GM12878 (cell line): ENCODE data around the gene FOXP1. TPM values are rescaled to one million over a fixed set of nuclear protein-coding genes. Genes with fewer than 3 reads are reported as not detected.

Experiments used
- ATAC-seq: fragments of 200-7000 bp; cut with Tn5 transposase; 3 replicates; pipeline ENCODE4 v1.9.1; 2020; ENCODE audit warnings: mild to moderate bottlenecking, moderate library complexity
- BruUV-seq: library from RNA; stranded (reverse); fragments of 400-500 nt; replicated peaks from 2 replicates; lab custom pipeline; 2021; lab: Mats Ljungman, UMichigan
- CTCF ChIA-PET: fragments of 300-600 bp; sonication (Branson Sonifier 250); formaldehyde crosslinking; extraction: SDS; loops from one replicate; lab custom pipeline; 2021; ENCODE audit warnings: inconsistent platforms; lab: Yijun Ruan, JAX
- POLR2A ChIA-PET: fragments of 350-600 bp; formaldehyde crosslinking; extraction: SDS; loops from one replicate; lab custom pipeline; 2021; ENCODE audit warnings: inconsistent platforms; lab: Charles Lee
- RAD21 ChIA-PET: fragments of 300-600 bp; sonication (Branson Sonifier 250); formaldehyde crosslinking; loops from one replicate; lab custom pipeline; 2023; ENCODE audit warnings: antibody characterized with exemption; ENCODE audit not compliant: unreplicated experiment; lab: Charles Lee
- SMC1A ChIA-PET: fragments of 300-600 bp; sonication (Branson Sonifier 250); formaldehyde crosslinking; loops from one replicate; lab custom pipeline; 2023; ENCODE audit not compliant: unreplicated experiment, uncharacterized antibody; lab: Charles Lee
- DNase-seq: peaks from one replicate; pipeline ENCODE4 v3.0.0-alpha.2; 2011; ENCODE audit warnings: low read depth, low spot score
- FAIRE-seq: peaks from 3 replicates; lab custom pipeline; 2011; peaks lifted over from hg19 to GRCh38; lab: Jason Lieb, UNC
- H2AFZ ChIP-seq: 2 replicates; pipeline ENCODE4 v1.6.0; 2011; ENCODE audit warnings: low read depth, low read length, control low read depth; ENCODE audit not compliant: control insufficient read depth
- H3K27ac ChIP-seq: 2 replicates; pipeline ENCODE4 v1.5.1; 2011; ENCODE audit warnings: control low read depth; ENCODE audit not compliant: control insufficient read depth, insufficient read depth
- H3K27me3 ChIP-seq, 2 experiments: replicated peaks in 1 of 2; 2 replicates each; pipeline versions ENCODE4 v1.6.0 to v1.6.1; 2011; ENCODE audit warnings: low read length in 1 of 2; ENCODE audit not compliant: control insufficient read depth in 2 of 2, insufficient read depth in 2 of 2
- H3K36me3 ChIP-seq, 2 experiments: 2 replicates each; pipeline ENCODE4 v1.5.1; 2011; ENCODE audit warnings: low read length in 1 of 2; ENCODE audit not compliant: control insufficient read depth in 2 of 2, insufficient read depth in 2 of 2
- H3K4me1 ChIP-seq: 2 replicates; pipeline ENCODE4 v1.6.1; 2011; ENCODE audit warnings: mild to moderate bottlenecking, low read length, moderate library complexity, mixed read lengths; ENCODE audit not compliant: control insufficient read depth, insufficient read depth
- H3K4me2 ChIP-seq: 2 replicates; pipeline ENCODE4 v1.6.0; 2011; ENCODE audit warnings: control low read depth; ENCODE audit not compliant: control insufficient read depth, insufficient read depth
- H3K4me3 ChIP-seq: fragments of 200-600 bp; sonication (generic); 2 replicates; pipeline ENCODE4 v1.5.1; 2016
- H3K79me2 ChIP-seq: 2 replicates; pipeline ENCODE4 v1.6.0; 2011; ENCODE audit warnings: low read length; ENCODE audit not compliant: control insufficient read depth, insufficient read depth
- H3K9ac ChIP-seq: 2 replicates; pipeline ENCODE4 v1.8.0; 2011; ENCODE audit warnings: low read length, control low read depth, mixed read lengths; ENCODE audit not compliant: control insufficient read depth, insufficient read depth
- H3K9me3 ChIP-seq: replicated peaks from 3 replicates; pipeline ENCODE4 v1.5.1; 2011; ENCODE audit warnings: mild to moderate bottlenecking, low read length; ENCODE audit not compliant: control insufficient read depth, insufficient read depth
- H4K20me1 ChIP-seq: 2 replicates; pipeline ENCODE4 v1.6.0; 2011; ENCODE audit not compliant: control insufficient read depth, insufficient read depth
- ATF3 ChIP-seq: IDR thresholded peaks from 2 replicates; pipeline ENCODE4 v1.6.1; 2011; ENCODE audit warnings: low read depth, mild to moderate bottlenecking, low read length, moderate library complexity, borderline replicate concordance; ENCODE audit errors: extremely low read depth
- FOXM1 ChIP-seq: IDR thresholded peaks from 2 replicates; pipeline ENCODE4 v1.6.1; 2012; ENCODE audit warnings: low read depth, mild to moderate bottlenecking, inconsistent platforms, low read length, moderate library complexity
- HCFC1 ChIP-seq: fragments of 150-350 bp; IDR thresholded peaks from 2 replicates; pipeline ENCODE4 v1.6.1; 2014; ENCODE audit warnings: low read length
- IRF3 ChIP-seq: fragments of 450-650 bp; IDR thresholded peaks from 2 replicates; pipeline ENCODE4 v1.6.1; 2014; ENCODE audit warnings: mild to moderate bottlenecking
- KLF5 ChIP-seq: fragments of 450-650 bp; IDR thresholded peaks from 2 replicates; pipeline ENCODE4 v1.6.1; 2014; ENCODE audit warnings: mild to moderate bottlenecking; ENCODE audit not compliant: partially characterized antibody
- MYB ChIP-seq: fragments of 150-350 bp; IDR thresholded peaks from 2 replicates; pipeline ENCODE4 v1.6.1; 2014; ENCODE audit warnings: mild to moderate bottlenecking, low read depth, low read length, borderline replicate concordance
- NFYA ChIP-seq: IDR thresholded peaks from 2 replicates; pipeline ENCODE4 v1.6.1; 2011; ENCODE audit warnings: low read depth, mild to moderate bottlenecking, low read length, improper control_type of control experiment, borderline replicate concordance
- NR2F1 ChIP-seq: fragments of 450-650 bp; conservative IDR thresholded peaks from 2 replicates; pipeline ENCODE4 v1.6.1; 2017; ENCODE audit warnings: mild to moderate bottlenecking
- RCOR1 ChIP-seq: conservative IDR thresholded peaks from 2 replicates; pipeline ENCODE4 v1.6.1; 2012; ENCODE audit warnings: low read depth, low read length, improper control_type of control experiment
- SUZ12 ChIP-seq: fragments of 200-600 bp; sonication (generic); IDR thresholded peaks from one replicate; pipeline ENCODE4 v1.6.1; 2018; ENCODE audit warnings: antibody characterized with exemption, mild to moderate bottlenecking; ENCODE audit not compliant: unreplicated experiment
- USF1 ChIP-seq: IDR thresholded peaks from 2 replicates; pipeline ENCODE4 v1.6.1; 2011; ENCODE audit warnings: borderline replicate concordance, low read depth, mild to moderate bottlenecking, moderate library complexity, mixed read lengths, low read length; ENCODE audit not compliant: insufficient read depth; ENCODE audit errors: extremely low read length
- ZNF217 ChIP-seq: fragments of 450-650 bp; IDR thresholded peaks from 2 replicates; pipeline ENCODE4 v1.6.1; 2017; ENCODE audit warnings: antibody characterized with exemption, mild to moderate bottlenecking
- WGBS: methylation state at CpG from one replicate; pipeline ENCODE4 v1.1.6; 2016; ENCODE audit warnings: low lambda C conversion rate; ENCODE audit not compliant: insufficient replicate concordance, insufficient coverage; ENCODE audit errors: missing lambda C conversion rate; 5-methylcytosine and 5-hydroxymethylcytosine counted together
- in situ Hi-C: fragments of 300-500 bp; cut with MboI; formaldehyde crosslinking; loops from 9 replicates; pipeline ENCODE4 v1.14.3; 2018; ENCODE audit warnings: mixed read lengths
- intact Hi-C: fragments of 100-400 bp; cut with micrococcal nuclease; formaldehyde crosslinking; loops from one replicate; pipeline ENCODE4 v1.14.2; 2022; ENCODE audit not compliant: unreplicated experiment
- polyA plus RNA-seq, 11 experiments: library from polyadenylated mRNA; depleted of rRNA in 4 of 11; unstranded in 6 of 11; stranded (reverse) in 5 of 11; fragments of >200 nt; fragmentation: Nextera tagmentation in 4 of 11; fragmentation: Illumina TruSeq in 1 of 11; extraction: Ambion mirVana in 4 of 11; extraction: Trizol in 1 of 11; gene quantifications; 1 replicate in 1 of 11; 2 replicates in 10 of 11; pipeline versions ENCODE4 v1.2.1 to v1.2.3, GENCODE V29; 2011 to 2016; ENCODE audit warnings: inconsistent platforms in 2 of 11, missing spikeins in 2 of 11, low read depth in 1 of 11
- total RNA-seq, 4 experiments: library from RNA; depleted of rRNA in 3 of 4; stranded (reverse); fragments of >200 nt in 3 of 4; fragmentation: Illumina TruSeq in 1 of 4; extraction: Trizol in 1 of 4; gene quantifications; 2 replicates each; pipeline versions ENCODE4 v1.2.1 to v1.2.3, GENCODE V29; 2013 to 2021

Gene FOXP1
- total and polyA plus RNA-seq, 10 of the 15 experiments (the other 5 are each of a cell fraction or from before 2014, with no cell fraction given) = 0.05 to 1.6 (median 0.20) TPM; not detected in 1

- 33% methylated on average over 2 of the region's 2 CpGs for WGBS
- SMC1A ChIA-PET = interaction anchor here (0.6 to 0.7 kb wide), 2 partner anchors 13 to 27 kb away, joined by 3 read pairs; no protein-coding TSS in a partner anchor
- no peak for ATAC-seq
- in situ Hi-C loops (no loop called here), intact Hi-C loops (no loop called here)
- peaks cover 0 to 4% of the 10 kb centered on the region in 2 experiments; a peak in 2 of 4 replicates for H3K27me3 ChIP-seq
- H3K4me2 ChIP-seq = no peak overlapping the region
- H3K4me1 ChIP-seq = peaks cover 13% of the 10 kb centered on the region
- RAD21 ChIA-PET = no interaction called here
- POLR2A ChIA-PET = no interaction called here
- CTCF ChIA-PET = interaction anchor here (0.7 to 1.1 kb wide), 2 partner anchors 8 to 36 kb away, joined by 3 to 4 read pairs; no protein-coding TSS in a partner anchor
- no peak for DNase-seq
- H3K4me3 ChIP-seq = no peak overlapping the region
- FAIRE-seq = no peak
- no TSS peak for BruUV-seq
- no peak overlapping the region for H3K27ac ChIP-seq
- no peak overlapping the region for H3K9ac ChIP-seq
- TF ChIP-seq KLF5 (no peak), ZNF217 (no peak), USF1 (no peak), NR2F1 (no peak), ATF3 (no peak), IRF3 (no peak), NFYA (no peak), RCOR1 (no peak), SUZ12 (no peak), HCFC1 (no peak), MYB (no peak), FOXM1 (no peak)
- no peak overlapping the region for H2AFZ ChIP-seq
- H3K79me2 ChIP-seq = no peaks in the 10 kb centered on the region
- no peaks in the 10 kb centered on the region for H3K9me3 ChIP-seq
- no peaks in the 10 kb centered on the region for H3K36me3 ChIP-seq
- H4K20me1 ChIP-seq = no peaks in the 10 kb centered on the region
These were observed 157.9 kb downstream of the FOXP1 start for GRCh38 chr3:71425491-71426071.
